ENCODE measurements around the gene HSH2D.
A peak's percentile ranks its signal among the peaks of the same experiment; 100 is the strongest.
"Not testable (repeated sequence)": the region's sequence is repeated elsewhere in the genome, so short reads cannot be mapped to it uniquely, and the experiment has no call there.

The HSH2D gene, protein sequence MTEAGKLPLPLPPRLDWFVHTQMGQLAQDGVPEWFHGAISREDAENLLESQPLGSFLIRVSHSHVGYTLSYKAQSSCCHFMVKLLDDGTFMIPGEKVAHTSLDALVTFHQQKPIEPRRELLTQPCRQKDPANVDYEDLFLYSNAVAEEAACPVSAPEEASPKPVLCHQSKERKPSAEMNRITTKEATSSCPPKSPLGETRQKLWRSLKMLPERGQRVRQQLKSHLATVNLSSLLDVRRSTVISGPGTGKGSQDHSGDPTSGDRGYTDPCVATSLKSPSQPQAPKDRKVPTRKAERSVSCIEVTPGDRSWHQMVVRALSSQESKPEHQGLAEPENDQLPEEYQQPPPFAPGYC

DNA sequence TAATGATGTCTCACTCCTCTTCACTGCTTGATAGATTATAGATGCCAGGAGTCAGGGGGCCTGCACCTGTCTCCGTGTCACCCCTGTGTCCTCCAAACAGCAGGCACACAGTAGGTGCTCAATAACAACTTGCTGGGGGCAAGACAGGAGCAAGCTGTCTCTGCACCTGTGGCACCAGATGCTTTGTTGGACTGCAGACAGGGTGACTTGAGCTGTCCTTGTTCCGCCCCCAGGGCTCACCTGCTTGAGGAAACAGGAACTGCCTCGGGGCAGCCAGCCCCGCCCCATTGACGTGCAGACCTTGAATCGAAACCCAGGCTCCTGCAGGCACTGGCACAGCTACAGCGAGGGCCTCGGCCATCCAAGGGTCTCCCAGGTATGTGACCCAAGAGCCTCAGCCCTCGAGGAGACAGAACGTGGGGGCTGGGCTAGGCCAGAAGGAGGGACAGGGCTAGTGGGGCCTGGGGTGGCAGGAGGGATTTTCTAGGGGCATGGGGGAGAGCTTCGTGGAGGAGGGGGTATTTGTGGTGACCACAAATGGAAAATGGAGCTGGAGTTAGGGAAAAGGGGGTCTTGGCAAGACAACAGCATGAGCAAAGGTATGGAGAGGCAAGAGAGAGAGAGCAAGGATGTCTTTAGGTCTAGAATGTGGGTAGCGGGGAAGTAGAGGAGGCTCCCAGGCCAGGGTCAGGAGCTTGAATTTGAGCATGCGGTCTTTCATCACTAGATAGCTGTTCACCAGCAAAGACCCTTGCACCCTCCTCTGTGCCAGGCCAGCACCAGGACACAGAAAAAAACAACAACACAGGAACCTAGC, at the start of gene HSH2D:
Gene HSH2D (plus strand): TSS at position 287 of the 817 bp plus-strand sequence. CDS start 5,066 bp downstream, outside the sequence.
- DNase-seq: peak; percentile 52

DNA sequence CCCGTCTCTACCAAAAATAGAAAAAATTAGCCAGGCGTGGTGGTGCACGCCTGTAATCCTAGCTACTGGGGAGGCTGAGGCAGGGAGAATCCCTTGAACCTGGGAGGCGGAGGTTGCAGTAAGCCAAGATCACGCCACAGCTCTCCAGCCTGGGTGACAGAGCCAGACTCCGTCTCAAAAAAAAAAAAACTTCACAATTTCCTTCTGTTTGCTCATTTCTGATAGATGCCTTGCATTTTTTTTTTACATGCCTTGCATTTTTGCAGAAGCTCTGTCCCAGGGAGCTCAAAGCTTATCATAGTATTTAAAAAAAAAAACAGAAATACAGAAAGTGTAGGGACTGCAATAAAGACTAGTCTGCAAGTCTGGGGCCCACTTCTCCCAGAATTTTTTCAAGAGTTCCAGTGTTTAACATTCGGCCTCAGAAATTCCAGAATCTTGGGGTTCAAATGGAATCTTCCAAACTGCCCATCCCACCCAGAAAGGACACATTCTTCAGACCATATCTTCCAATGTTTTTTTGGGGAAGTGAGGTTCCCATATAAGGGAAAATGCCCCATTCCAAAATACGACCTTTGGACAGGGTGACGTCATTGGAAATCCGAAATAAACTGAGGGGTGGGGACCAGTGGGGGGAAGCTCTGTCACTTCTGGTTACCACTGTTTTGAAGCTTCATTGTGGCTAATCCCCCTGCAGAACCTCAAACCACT, 49.0 kb upstream of the HSH2D start:
- DNase-seq: no peak

DNA sequence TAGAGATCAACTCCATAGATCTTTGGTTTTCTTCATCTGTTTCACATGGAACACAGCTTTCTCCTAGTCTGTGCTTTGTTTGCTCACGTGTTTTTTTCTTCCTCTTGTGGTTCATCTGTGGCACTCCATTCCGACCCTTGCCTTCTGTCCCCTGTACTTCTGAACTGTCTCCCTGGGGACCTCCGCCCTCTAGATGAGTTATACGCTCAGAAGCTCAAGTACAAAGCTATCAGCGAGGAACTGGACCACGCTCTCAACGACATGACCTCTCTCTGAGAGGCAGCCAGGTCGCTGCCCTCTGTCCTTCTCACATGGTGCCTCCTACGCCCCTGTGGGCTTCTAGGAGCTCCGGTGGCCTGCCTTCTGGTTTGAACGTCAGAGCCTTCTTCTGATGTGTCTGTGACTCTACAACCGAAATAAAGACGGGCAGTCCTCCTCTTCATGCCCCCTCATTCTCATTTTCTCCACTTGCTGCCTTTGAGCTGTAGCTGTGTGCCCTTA, 48.4 kb upstream of the HSH2D start:
- DNase-seq: no peak

DNA sequence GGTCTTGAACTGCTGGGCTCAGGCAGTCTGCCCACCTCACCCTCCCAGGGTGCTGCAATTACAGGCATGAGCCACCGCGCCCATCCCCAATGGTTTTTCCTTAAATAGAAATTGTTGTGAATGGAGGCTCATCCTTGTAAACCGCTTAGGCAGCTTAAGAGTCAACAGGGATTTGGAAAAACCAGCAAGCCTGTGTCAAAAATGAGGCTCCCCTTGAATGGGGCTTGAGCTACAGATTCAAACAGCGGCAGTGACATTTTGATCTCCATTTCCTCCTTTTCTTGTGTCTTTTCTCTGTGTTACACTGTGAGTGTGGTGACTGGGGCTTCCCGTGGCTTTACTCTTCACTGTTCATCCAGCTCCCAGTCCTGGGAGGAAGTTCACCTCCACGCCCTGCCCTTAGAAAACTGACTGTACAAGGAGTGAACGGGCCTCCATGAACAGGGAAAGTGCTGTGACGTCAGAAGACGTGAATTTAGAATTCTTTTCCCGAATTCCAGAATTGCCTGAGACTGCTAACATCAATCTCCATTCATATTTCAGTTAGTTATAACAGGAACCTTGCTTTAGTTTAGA, 47.1 kb upstream of the HSH2D start:
- DNase-seq: no peak

DNA sequence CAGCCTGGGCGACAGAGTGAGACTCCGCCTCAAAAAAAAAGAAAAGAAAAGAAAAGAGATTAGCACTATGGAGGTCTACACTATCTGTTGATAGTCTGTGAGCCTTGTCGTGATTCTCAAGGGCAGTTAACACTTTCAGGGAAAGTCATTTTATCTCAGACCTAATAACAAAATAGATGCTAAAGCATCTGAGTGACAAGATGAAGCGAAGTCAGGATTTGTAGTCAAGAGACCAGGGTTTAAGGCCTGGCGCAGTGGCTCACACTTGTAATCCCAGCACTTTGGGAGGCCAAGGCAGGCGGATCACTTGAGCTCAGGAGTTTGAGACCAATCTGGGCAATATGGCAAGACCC, 45.1 kb upstream of the HSH2D start:
- no peak for DNase-seq

DNA sequence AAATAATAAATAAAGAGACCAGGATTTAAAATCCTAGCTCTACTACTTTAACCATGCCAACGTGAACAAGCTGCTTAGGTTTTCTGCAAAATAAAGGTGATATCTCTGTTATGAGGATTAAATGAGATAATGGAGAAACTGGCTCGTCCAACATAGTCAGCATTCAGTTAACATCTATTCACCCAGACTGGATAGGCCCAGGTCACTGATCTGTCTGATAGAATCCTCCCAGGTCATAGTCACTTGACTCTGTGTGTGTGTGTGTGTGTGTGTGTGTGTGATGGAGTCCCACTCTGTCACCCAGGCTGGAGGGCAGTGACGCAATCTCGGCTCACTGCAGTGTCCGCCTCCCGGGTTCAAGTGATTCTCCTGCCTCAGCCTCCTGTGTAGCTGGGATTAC, 44.7 kb upstream of the HSH2D start:
- no peak for DNase-seq

DNA sequence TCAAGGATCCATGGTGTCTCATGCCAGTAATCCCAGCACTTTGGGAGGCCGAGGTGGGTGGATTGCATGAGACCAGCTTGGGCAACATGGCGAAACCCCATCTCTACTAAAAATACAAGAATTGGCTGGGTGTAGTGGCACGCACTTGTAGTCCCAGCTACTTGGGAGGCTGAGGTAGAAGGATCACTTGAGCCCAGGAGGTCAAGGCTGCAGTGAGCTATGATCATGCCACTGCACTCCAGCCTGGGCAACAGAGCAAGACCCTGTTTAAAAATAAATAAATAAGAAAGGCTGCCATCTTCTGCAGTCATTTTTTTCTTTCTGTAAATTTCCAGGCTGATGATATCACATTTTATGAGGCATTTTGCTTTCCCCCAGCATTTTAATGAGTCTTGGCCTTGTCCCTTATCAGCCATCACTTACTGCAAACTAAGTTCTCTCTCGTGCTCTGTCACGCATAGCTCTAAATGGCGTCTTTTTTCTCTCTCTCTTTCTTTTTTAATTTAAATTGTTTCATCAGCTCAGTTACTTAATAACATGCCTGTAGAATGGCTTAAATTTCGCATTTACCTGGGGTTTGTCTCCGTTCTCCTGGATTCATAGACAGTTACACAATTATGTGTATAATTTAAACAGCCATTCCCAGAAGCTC, 44.0 kb upstream of the HSH2D start:
- DNase-seq: not testable (repeated sequence)

DNA sequence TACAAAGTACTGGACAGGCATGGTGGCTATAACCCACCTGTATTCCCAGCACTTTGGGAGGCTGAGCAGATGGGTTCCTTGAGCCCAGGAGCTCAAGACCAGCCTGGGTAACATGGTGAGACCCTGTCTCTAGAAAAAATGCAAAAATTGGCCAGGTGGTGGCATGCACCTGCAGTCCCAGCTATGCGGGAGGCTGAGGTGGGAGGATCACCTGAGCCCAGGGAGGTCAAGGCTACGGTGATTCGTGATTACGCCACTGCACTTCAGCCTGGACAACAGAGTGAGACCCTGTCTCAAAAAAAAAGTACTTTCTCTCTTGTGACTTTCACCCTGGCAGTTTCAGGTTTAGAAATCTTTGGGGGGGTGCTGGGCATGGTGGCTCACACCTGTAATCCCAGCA, 43.0 kb upstream of the HSH2D start:
- DNase-seq: no peak

DNA sequence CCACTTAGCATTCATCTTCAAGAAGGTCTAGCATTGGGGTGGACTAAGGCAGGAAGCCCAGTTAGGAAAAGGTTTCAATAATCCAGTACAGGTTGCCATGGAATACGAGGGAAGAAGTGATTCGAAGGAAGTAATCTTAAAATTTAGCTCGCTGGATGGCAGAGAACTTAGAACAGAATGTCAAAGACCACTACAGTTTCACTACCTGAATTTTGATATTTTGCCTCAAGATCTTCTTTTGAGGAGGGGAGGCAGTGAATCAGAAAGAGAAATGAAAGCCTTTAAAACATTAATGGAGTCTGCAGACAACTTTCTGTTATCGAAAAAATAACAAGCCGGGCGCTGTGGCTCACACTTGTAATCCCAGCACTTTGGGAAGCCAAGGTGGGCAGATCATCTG, 38.8 kb upstream of the HSH2D start:
- DNase-seq: peak; percentile 35

DNA sequence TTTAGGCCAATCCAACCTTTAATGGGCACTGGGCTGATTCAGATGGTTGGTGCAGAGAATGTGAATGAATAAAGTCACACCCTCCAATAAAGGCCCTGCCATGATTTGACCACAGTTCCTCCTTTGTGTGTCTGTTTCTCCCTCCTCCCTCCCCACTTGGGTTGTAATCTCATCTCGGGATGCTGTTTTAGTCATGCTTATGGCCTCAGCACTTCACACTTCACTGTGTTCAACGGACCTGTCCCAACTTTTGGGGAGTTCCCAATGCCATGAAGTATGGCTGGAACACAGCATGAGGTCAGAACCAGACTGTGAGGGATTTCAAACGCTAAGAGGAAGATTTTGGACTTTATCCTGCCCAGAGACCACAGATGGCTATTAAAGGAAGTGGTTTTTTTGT, 37.4 kb upstream of the HSH2D start:
- peak; percentile 89 for DNase-seq

DNA sequence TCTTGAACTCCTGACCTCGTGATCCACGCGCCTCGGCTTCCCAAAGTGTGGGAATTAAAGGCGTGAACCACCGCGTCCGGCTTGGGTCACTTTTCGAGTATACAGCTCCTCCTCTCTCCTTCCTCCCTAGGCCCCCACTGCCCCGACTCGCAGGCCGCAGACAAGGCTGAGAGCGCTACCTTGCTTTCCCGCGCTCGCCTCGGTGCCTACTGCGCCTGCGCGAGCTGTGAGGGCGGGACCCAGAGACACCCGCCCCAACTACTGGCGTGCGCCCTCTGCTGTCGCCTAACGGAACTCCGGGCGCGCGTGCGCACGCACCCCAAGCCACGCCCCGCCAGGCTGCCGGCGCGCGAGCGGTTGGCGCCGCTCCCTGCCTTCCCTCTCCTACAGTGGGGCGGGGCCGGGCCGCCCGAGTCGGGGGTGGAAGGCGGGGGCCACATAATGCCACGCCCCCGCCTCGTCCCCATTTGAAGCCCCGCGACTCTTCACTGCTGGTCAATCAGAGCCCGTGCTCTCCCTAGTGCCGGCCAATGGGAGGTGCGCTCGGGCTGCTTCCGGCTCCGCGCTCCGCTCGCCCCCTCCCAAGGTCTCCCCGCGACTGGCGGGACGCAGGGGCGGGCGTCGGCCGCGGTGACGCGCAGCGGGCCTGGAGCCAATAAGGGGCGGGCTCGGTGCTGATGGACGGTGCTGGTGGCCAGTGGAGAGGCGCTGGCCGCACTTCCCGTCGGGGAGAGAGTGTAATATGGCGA, 32.2 kb upstream of the HSH2D start, which contains the start of gene RAB8A:
Gene RAB8A (plus strand): TSS at position 730 of the 749 bp plus-strand sequence. CDS start 13 bp downstream, at position 743.
- peak; percentile 100 for DNase-seq

DNA sequence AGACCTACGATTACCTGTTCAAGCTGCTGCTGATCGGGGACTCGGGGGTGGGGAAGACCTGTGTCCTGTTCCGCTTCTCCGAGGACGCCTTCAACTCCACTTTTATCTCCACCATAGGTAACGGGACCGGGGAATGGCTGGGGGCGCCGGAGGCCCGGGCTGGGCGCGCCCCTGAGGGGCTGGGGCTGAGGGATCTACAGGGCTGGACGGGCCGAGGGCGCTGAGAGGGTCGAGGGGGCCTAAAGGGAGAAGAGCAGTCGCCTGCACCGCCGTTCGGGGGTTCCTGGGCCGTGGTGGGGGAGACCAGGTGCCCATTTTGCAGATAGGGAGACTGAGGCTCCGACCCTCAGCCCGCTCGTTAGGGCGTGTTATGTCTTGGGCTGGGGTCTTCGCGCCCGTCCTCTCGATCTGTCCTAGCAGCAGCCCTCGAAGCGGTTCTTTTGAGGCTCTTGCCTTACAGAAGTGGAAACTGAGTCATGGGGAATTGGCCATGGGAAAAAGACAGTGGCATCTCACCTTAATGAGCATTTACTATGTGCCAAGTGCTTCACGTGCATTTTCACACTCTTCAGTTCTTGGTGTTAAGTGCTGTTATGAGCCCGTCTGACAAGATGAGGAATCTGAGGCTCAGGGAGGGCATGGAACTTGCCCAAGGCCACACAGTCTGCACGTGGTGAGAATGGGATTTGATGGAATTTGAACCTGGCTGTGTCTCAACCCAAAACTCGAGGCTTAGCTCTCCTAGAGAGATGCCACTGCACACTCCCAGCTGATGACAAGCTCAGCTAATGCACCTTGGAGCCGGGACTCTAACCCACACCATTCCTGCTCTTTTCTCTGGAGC, 31.4 kb upstream of the HSH2D start:
- no peak for DNase-seq

DNA sequence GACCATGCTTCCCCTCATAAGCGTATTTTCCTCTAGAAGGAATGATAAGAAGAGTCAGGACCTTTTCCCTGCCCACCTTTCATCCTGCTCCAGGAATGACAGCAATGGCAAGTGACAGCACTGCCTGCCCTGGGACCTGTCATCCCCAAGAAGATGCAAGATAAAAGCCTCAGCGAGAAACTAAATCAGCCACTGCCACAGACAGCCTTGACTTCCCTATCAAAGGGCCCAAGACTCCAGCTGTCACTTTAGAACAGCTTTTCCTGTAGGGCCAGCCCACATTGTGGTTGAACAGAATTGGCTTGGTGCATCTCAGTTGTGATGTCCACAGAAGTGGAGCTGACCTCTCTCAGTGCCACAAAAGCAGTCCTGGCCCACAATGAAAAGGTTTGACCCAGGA, 30.7 kb upstream of the HSH2D start:
- DNase-seq: peak; percentile 50

DNA sequence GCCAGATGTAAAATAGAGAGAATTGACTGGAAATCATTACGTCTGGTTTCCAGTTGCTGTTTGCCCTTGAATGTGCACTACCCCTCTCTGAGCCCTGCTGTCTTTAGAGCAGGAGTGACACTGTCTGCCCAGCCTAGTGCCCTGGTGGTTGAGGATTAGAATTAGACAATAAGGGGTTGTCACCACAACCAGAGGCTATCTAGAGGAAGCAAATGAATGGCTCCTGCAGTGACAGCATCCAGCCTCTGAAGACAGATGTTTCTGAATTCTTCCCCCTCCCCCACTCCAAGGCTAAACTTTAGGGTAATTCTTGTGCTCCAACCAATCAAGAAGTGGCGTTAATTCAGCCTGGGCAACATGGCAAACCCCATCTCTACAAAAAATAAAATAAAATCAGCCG, 29.8 kb upstream of the HSH2D start:
- peak; percentile 29 for DNase-seq

DNA sequence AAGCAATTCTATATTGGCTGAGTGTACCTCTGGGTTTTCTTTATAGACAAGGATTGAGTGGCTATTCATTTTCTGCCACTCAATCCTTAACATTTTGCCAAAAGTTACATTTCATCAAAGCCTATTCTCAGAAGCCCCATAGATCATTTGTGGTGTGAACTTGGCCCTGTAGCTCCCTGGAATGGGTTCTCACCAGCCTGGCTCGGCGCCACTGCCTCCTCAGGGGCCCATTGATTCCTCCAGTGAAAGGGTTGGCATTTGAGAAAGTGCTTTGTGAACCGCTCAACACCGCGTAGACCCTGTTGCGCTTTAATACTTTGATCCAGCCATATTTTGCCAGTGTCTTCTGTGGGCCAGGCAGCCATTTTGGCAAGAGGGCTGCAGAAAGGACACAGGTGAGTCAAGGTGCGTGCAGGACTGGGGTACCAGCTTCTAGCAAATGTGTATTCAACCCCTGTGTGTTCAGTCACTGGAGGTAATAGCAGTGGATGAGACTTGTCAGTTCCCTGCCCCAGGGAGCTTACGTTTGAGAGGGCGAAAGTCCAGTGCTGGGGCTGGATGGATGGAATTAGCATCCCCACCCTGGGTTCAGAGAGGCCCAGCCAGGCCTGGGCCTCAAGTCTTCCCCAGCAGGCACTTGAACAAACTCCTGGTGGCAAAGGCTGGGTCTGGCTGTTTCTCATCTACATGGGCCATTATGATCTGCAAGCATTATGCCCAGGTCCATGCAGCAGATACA, 28.0 kb upstream of the HSH2D start:
- DNase-seq: no peak

DNA sequence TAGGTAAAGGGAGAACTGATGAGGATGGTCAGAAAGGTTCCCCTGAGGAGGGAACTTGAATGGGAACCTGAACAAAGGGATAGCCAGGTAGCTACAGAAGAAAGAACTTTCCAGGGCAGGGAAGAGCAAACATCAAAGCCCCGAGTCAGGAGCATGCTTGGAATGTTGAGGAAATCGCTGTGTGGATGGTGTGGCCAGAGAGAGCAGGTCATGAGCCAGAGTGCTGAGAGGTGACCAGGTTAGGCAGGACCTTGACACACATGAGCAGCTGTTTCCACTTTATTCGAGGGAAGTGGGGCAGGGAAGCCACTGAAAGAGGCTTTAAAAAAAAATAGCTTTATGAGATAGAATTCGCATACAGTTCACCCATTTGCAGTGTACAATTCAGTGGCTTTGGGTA, 27.4 kb upstream of the HSH2D start:
- DNase-seq: no peak

DNA sequence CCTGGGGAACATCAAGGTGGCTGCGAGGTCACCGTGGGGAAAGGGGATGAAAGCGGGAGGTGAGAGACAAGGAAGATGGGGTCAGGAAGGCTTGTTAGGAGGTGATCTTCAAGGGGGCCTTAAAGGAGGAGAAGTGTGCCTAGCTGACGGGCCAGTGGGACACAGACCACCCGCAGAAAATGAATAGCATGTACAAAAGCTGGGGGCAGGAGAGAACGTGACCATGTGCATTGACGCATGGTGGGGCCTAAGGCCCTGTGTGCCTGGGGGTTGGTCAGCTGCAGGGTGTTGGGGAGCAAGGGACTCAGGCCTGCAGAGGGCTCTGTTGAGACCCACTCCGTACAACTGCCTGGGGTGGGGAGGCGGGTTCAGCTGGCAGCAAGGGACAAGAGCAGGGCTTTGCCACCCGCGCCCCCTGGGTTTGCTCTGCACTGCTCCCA, 25.9 kb upstream of the HSH2D start:
- DNase-seq: peak; percentile 35

DNA sequence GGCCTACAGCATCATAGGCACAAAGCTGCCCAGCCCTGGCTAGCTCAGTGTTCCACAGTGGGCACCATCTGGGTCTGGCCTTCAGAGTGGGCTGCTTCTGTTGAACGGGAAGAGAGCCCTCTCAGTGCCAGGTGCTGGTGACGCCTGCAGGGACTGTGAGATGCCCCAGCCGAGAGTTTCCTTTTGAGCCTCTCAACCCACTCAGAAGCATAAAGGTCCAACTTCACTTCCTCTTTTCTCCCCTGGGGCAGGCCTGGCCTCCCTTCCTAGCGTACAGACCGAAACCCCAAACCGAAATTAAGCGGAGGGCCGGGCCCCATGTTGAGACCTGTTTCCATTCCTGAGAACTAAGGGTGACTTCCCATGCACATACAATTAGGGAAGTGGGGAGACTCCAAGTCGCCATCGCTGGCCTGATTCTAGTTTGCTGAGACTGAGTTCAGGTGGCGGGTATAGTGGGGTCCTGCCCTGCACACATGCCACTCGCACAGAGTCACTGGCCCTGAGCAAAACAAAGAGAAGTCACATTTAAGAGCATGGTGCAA, 24.9 kb upstream of the HSH2D start:
- peak; percentile 98 for DNase-seq

DNA sequence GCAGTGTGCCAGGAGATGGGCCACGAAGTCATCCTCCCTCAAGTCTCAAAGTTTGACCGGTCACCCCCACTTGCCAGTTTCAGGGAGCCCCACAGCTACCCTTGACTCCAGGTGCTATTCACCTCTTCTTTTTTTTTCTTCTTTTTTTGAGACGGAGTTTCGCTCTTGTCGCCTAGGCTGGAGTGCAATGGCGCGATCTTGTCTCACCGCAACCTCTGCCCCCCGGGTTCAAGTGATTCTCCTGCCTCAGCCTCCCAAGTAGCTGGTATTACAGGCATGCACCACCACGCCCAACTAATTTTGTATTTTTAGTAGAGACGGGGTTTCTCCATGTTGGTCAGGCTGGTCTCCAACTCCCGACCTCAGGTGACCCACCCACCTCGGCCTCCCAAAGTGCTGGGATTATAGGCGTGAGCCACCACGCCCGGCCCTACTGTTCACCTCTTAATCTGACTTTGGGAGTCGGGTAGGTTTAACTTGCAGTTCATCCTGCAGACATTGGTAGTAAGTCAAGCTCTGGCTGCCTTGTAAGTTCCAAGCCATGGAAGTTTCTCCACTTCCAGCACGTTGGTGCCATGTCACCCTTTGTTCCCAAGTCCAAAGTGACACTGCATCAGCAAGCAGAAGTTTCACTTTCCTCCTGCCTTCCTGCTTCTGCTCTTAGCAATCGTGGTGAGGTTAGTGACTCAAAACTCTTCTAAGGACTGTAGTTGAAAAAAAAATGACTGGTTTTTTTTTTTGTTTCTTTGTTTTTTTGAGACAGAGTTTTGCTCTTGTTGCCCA, 24.2 kb upstream of the HSH2D start:
- peak; percentile 95 for DNase-seq

Data from suppressor macrophage treated with lipopolysaccharide for 4 hours (primary cell).